H1 (cell line): Measurements from ENCODE around the gene TTC33.

Experiments
- CTCF ChIP-seq, 3 experiments: IDR thresholded peaks; 1 replicate in 2 of 3; 2 replicates in 1 of 3; pipeline versions ENCODE4 v1.5.1 to v1.6.1; 2011; ENCODE audit warnings: low read length in 3 of 3, mild to moderate bottlenecking in 3 of 3, inconsistent platforms in 2 of 3, low read depth in 1 of 3, moderate library complexity in 1 of 3; ENCODE audit not compliant: insufficient read depth in 1 of 3; ENCODE audit errors: control extremely low read depth in 1 of 3
- RFX5 ChIP-seq: IDR thresholded peaks from 2 replicates; pipeline ENCODE4 v1.6.1; 2011; ENCODE audit warnings: low read depth, low read length, improper control_type of control experiment, borderline replicate concordance
- SIRT6 ChIP-seq: IDR thresholded peaks from one replicate; pipeline ENCODE4 v1.7.1; 2012; ENCODE audit warnings: low read length, inconsistent platforms

- TF ChIP-seq RFX5 (no peak), CTCF (IDR thresholded peaks at IDR 0.05; ENCODE audit: control extremely low read depth in 1 of 3, insufficient read depth in 1 of 3, low read depth in 1 of 3, low read length in 3 of 3) (no peak), SIRT6 (no peak)
Observed at GRCh38 chr5:40594811-40595210, 160.9 kb downstream of the TTC33 start.
